ENCODE results near the gene ATXN1.

The ATXN1 gene

DNA sequence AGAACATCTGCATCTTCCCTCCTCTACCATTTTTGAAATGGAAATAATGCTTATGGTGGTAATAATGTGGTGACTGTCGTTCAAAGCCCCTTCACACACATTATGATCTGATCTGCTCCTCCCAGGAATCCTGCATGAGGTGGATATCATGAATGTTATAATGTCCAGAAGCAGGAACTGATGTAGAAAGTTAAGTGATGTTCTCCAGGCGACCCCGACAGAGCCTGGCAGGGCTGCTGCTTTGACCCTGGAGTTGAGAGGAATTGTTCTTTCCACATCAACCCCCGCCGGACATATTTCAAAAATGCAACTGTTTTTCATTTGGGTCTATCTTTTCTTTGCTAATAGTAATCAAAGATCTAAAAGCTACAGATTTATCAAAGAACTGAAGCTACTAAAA, 391.3 kb downstream of the ATXN1 start:
- Histone ChIP-seq H3K4me3 (ENCODE audit: low read depth, low read length) (no peak overlapping the region), H3K27me3 (replicated peaks) (no peaks in the 10 kb centered on the region), H3K36me3 (replicated peaks) (no peaks in the 10 kb centered on the region), H3K27ac (no peak overlapping the region)
- no peak for DNase-seq
- in situ Hi-C loops (cut with HindIII; ENCODE audit: low pct_ligation_motif_present, low sequenced_read_pairs): no loop called here
- TF ChIP-seq, protein P1, sequence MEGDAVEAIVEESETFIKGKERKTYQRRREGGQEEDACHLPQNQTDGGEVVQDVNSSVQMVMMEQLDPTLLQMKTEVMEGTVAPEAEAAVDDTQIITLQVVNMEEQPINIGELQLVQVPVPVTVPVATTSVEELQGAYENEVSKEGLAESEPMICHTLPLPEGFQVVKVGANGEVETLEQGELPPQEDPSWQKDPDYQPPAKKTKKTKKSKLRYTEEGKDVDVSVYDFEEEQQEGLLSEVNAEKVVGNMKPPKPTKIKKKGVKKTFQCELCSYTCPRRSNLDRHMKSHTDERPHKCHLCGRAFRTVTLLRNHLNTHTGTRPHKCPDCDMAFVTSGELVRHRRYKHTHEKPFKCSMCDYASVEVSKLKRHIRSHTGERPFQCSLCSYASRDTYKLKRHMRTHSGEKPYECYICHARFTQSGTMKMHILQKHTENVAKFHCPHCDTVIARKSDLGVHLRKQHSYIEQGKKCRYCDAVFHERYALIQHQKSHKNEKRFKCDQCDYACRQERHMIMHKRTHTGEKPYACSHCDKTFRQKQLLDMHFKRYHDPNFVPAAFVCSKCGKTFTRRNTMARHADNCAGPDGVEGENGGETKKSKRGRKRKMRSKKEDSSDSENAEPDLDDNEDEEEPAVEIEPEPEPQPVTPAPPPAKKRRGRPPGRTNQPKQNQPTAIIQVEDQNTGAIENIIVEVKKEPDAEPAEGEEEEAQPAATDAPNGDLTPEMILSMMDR (IDR thresholded peaks at IDR 0.05; ENCODE audit: low read depth, low read length, missing control alignments): no peak

DNA sequence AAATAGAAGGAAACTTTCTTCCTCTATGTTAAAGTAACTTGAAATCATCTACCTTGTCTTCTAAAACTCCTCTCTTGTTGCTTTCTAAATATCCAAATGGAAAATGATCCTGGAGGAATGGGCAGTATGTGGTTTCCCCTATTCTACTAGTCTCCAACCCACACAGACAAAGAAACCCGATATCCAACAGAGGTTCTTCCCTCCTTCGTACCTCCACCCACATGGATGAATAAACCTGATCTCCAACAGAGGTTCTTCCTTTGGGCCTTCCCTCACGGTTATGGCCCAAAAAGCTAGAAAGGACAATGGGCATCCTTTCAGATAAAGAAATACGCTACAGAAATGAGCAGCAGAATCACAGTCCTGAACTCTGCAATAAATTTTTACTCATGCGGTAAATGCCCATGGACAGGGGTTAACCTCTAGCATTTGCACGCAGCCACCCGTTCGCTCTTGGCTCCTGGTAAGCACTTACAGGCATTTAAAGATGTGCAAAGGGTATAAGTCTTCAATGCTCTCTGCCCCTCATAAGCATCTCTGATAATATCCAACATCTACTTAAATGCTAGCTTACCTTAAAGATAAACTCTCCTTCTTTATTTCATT, 392.0 kb downstream of the ATXN1 start:
- TF ChIP-seq, protein P1 (IDR thresholded peaks at IDR 0.05; ENCODE audit: low read depth, low read length, missing control alignments): no peak
- in situ Hi-C loops (cut with HindIII; ENCODE audit: low pct_ligation_motif_present, low sequenced_read_pairs): no loop called here

DNA sequence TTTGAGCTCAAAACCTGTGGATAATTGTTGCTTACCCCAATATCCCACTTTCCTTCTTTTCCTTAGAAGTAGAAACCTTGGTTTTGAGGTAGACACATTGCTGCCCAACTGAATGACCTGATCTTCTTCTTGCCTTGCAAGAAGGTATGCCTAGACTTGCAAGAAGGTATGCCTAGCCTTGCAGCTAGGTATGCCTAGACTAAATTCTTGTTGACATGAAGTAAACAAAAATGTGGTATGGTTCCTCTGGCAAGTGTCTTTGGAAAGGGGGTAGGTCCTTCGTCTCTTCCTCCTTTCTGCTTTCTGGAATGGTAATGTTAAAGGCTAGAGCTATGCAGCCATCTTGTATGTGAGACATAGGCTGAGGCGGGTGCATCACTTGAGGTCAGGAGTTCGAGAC, 393.7 kb downstream of the ATXN1 start:
- no peak overlapping the region for H3K4me3 ChIP-seq (ENCODE audit: low read depth, low read length)
- TF ChIP-seq, protein P1 (IDR thresholded peaks at IDR 0.05; ENCODE audit: low read depth, low read length, missing control alignments): no peak
- no peak overlapping the region for H3K27ac ChIP-seq
- no peaks in the 10 kb centered on the region for H3K36me3 ChIP-seq (replicated peaks)
- no peaks in the 10 kb centered on the region for H3K27me3 ChIP-seq (replicated peaks)
- no peak for DNase-seq
- in situ Hi-C loops (cut with HindIII; ENCODE audit: low pct_ligation_motif_present, low sequenced_read_pairs): no loop called here

More for the DNA sequence above, 392.0 kb downstream of the ATXN1 start:
- Histone ChIP-seq H3K27me3 (replicated peaks) (no peaks in the 10 kb centered on the region), H3K4me3 (ENCODE audit: low read depth, low read length) (no peak overlapping the region), H3K36me3 (replicated peaks) (no peaks in the 10 kb centered on the region), H3K27ac (no peak overlapping the region)
- DNase-seq: no peak

DNA sequence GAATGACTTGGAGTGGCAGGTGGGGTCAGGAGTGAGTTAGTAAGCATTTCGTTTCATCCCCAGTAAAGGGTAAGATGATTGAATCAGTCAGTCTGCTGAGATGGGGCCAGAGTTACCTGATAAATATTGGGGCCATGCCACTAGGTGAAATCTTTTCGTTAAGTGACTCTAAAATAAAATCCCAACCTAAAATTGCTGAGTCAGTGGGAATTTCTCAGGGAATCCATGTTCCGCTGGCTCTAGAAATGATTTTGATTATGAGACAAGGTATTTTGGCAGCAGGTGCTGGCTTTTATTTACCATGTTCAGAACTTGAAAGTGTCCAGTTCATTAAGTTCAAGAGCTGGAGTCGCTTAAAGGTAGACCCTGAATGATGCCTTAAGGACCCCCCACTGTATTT, 397.5 kb downstream of the ATXN1 start:
- no peak for DNase-seq

DNA sequence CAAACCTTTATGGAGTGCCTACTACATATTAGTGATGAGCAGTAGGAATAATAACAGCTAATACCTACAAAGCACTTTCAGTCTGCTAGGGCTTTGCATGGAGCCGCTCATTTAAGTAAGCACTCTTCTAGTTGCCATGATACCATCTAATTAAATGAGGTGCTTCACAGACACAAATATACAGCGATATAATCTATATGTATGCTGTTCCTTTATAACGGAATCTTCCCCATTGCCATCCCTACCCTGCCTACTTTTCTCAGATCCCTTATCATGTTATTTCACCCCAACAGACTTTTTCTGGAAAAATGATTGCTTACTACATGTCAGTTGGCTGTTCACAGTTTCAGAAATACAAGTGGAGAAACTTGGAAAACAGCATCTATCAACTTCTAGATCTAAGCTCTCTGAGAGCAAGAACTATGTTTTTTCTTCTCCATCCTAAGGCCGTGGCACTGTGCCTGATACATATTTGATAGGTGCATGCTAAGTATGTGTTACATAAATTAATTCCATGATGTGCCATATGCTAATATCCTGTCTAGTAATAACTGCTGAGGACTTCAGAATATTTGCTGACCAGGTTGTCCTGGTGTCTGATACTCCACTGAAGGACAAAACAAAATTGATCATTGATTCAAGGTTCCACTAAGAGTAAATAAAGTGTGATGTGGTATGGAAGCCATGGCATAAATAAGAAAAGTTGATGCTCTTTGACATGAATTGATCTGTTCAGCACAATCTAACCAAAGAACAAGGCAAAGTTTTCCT, 398.3 kb downstream of the ATXN1 start:
- Histone ChIP-seq H3K36me3 (replicated peaks) (peaks cover 3% of the 10 kb centered on the region), H3K4me3 (ENCODE audit: low read depth, low read length) (no peak overlapping the region), H3K27ac (no peak overlapping the region), H3K27me3 (replicated peaks) (no peaks in the 10 kb centered on the region)
- DNase-seq: no peak
- in situ Hi-C loops (cut with HindIII; ENCODE audit: low pct_ligation_motif_present, low sequenced_read_pairs): no loop called here
- TF ChIP-seq, protein P1 (IDR thresholded peaks at IDR 0.05; ENCODE audit: low read depth, low read length, missing control alignments): no peak

More for the DNA sequence above, 397.5 kb downstream of the ATXN1 start:
- in situ Hi-C loops (cut with HindIII; ENCODE audit: low pct_ligation_motif_present, low sequenced_read_pairs): no loop called here
- Histone ChIP-seq H3K4me3 (ENCODE audit: low read depth, low read length) (no peak overlapping the region), H3K36me3 (replicated peaks) (peaks cover 3% of the 10 kb centered on the region), H3K27me3 (replicated peaks) (no peaks in the 10 kb centered on the region), H3K27ac (no peak overlapping the region)
- TF ChIP-seq, protein P1 (IDR thresholded peaks at IDR 0.05; ENCODE audit: low read depth, low read length, missing control alignments): no peak

All from brain microvascular endothelial cell (primary cell).